ENCODE measurements around the gene DDAH1.

DDAH1 gene

GRCh38 chr1:85437139-85437538 is 27.8 kb downstream of the DDAH1 start:
- Histone ChIP-seq H3K9ac (ENCODE audit: low read length) (no peak overlapping the region), H3K27me3 (ENCODE audit: low read depth, low read length) (no peaks in the 10 kb centered on the region), H3K79me2 (ENCODE audit: low read length) (no peaks in the 10 kb centered on the region), H4K20me1 (ENCODE audit: insufficient read depth, low read length) (no peaks in the 10 kb centered on the region), H2AFZ (ENCODE audit: low read depth, low read length) (no peak overlapping the region), H3K36me3 (replicated peaks; ENCODE audit: low read depth, low read length) (no peaks in the 10 kb centered on the region), H3K27ac (ENCODE audit: low read length) (no peak overlapping the region), H3K4me1 (ENCODE audit: low read length) (no peaks in the 10 kb centered on the region), H3K4me2 (ENCODE audit: low read length) (no peak overlapping the region), H3K4me3 (ENCODE audit: low read length) (no peak overlapping the region), H3K9me3 (ENCODE audit: insufficient read depth, low read length) (no peaks in the 10 kb centered on the region)
- TF ChIP-seq EZH2phosphoT487 (IDR thresholded peaks at IDR 0.05; ENCODE audit: low read depth) (no peak), CTCF (IDR thresholded peaks at IDR 0.05; ENCODE audit: low read depth, low read length) (no peak)

GRCh38 chr1:85433096-85433495 is 31.9 kb downstream of the DDAH1 start:
- no peaks in the 10 kb centered on the region for H4K20me1 ChIP-seq (ENCODE audit: insufficient read depth, low read length)
- no peak overlapping the region for H3K4me3 ChIP-seq (ENCODE audit: low read length)
- TF ChIP-seq CTCF (IDR thresholded peaks at IDR 0.05; ENCODE audit: low read depth, low read length), result no peak
- no peak for TF ChIP-seq EZH2phosphoT487 (IDR thresholded peaks at IDR 0.05; ENCODE audit: low read depth)
- H3K79me2 ChIP-seq (ENCODE audit: low read length), result no peaks in the 10 kb centered on the region
- H2AFZ ChIP-seq (ENCODE audit: low read depth, low read length), result no peak overlapping the region
- no peaks in the 10 kb centered on the region for H3K36me3 ChIP-seq (replicated peaks; ENCODE audit: low read depth, low read length)
- H3K4me1 ChIP-seq (ENCODE audit: low read length), result peaks cover 4% of the 10 kb centered on the region; the same call in 1 of the 2 replicates
- no peak overlapping the region for H3K9ac ChIP-seq (ENCODE audit: low read length)
- H3K27ac ChIP-seq (ENCODE audit: low read length), result no peak overlapping the region
- no peaks in the 10 kb centered on the region for H3K27me3 ChIP-seq (ENCODE audit: low read depth, low read length)
- H3K9me3 ChIP-seq (ENCODE audit: insufficient read depth, low read length), result no peaks in the 10 kb centered on the region
- H3K4me2 ChIP-seq (ENCODE audit: low read length), result no peak overlapping the region

GRCh38 chr1:85428471-85429089 is 36.4 kb downstream of the DDAH1 start:
- H3K36me3 ChIP-seq (replicated peaks; ENCODE audit: low read depth, low read length), result no peaks in the 10 kb centered on the region
- H2AFZ ChIP-seq (ENCODE audit: low read depth, low read length), result no peak overlapping the region
- H3K4me3 ChIP-seq (ENCODE audit: low read length), result no peak overlapping the region
- no peak overlapping the region for H3K9ac ChIP-seq (ENCODE audit: low read length)
- no peak overlapping the region for H3K4me2 ChIP-seq (ENCODE audit: low read length)
- no peaks in the 10 kb centered on the region for H3K79me2 ChIP-seq (ENCODE audit: low read length)
- peaks cover 4% of the 10 kb centered on the region; the same call in 1 of the 2 replicates for H3K4me1 ChIP-seq (ENCODE audit: low read length)
- H4K20me1 ChIP-seq (ENCODE audit: insufficient read depth, low read length), result no peaks in the 10 kb centered on the region
- no peaks in the 10 kb centered on the region for H3K9me3 ChIP-seq (ENCODE audit: insufficient read depth, low read length)
- TF ChIP-seq EZH2phosphoT487 (IDR thresholded peaks at IDR 0.05; ENCODE audit: low read depth), result no peak
- no peak for TF ChIP-seq CTCF (IDR thresholded peaks at IDR 0.05; ENCODE audit: low read depth, low read length)
- H3K27ac ChIP-seq (ENCODE audit: low read length), result no peak overlapping the region
- H3K27me3 ChIP-seq (ENCODE audit: low read depth, low read length), result no peaks in the 10 kb centered on the region

- H3K27ac ChIP-seq (ENCODE audit: low read length), result no peak overlapping the region
- H4K20me1 ChIP-seq (ENCODE audit: insufficient read depth, low read length), result no peaks in the 10 kb centered on the region
- no peak overlapping the region for H2AFZ ChIP-seq (ENCODE audit: low read depth, low read length)
- H3K79me2 ChIP-seq (ENCODE audit: low read length), result no peaks in the 10 kb centered on the region
- H3K4me2 ChIP-seq (ENCODE audit: low read length), result no peak overlapping the region
- no peak overlapping the region for H3K4me3 ChIP-seq (ENCODE audit: low read length)
- H3K36me3 ChIP-seq (replicated peaks; ENCODE audit: low read depth, low read length), result no peaks in the 10 kb centered on the region
- H3K9me3 ChIP-seq (ENCODE audit: insufficient read depth, low read length), result no peaks in the 10 kb centered on the region
- H3K4me1 ChIP-seq (ENCODE audit: low read length), result peaks cover 4% of the 10 kb centered on the region; the same call in 1 of the 2 replicates
- H3K27me3 ChIP-seq (ENCODE audit: low read depth, low read length), result no peaks in the 10 kb centered on the region
- no peak overlapping the region for H3K9ac ChIP-seq (ENCODE audit: low read length)
- no peak for TF ChIP-seq CTCF (IDR thresholded peaks at IDR 0.05; ENCODE audit: low read depth, low read length)
- TF ChIP-seq EZH2phosphoT487 (IDR thresholded peaks at IDR 0.05; ENCODE audit: low read depth), result no peak
These were observed 37.1 kb downstream of the DDAH1 start for GRCh38 chr1:85427849-85428248.
